Ascending aorta (tissue), 2 donors: Measurements from ENCODE around the gene SLC12A5. TPM values are rescaled to one million over a fixed set of nuclear protein-coding genes. Genes with fewer than 3 reads are reported as not detected.

Experiments used
- DNase-seq, 2 donors: peaks; one replicate each; pipeline ENCODE4 v3.0.0-alpha.2; 2019; ENCODE audit warnings: low spot score in 2 of 2
- H3K27ac ChIP-seq, 2 donors: fragments of 200-600 bp; sonication (generic); one replicate each; pipeline ENCODE4 v1.5.1; 2016 to 2017; ENCODE audit warnings: mild to moderate bottlenecking in 1 of 2
- H3K27me3 ChIP-seq: fragments of 200-600 bp; sonication (generic); one replicate; pipeline ENCODE4 v1.5.1; 2017
- H3K36me3 ChIP-seq, 2 donors: fragments of 200-600 bp; sonication (generic); one replicate each; pipeline ENCODE4 v1.5.1; 2016
- H3K4me1 ChIP-seq, 2 donors: fragments of 200-600 bp; sonication (generic); one replicate each; pipeline ENCODE4 v1.5.1; 2016 to 2017; ENCODE audit warnings: mild to moderate bottlenecking in 1 of 2
- H3K4me3 ChIP-seq, 2 donors: fragments of 200-600 bp; sonication (generic); one replicate each; pipeline ENCODE4 v1.5.1; 2016 to 2017; ENCODE audit warnings: mild to moderate bottlenecking in 1 of 2
- H3K9me3 ChIP-seq, 2 donors: fragments of 200-600 bp; sonication (generic); one replicate each; pipeline ENCODE4 v1.5.1; 2016
- intact Hi-C: fragments of 100-400 bp; cut with DNase I; formaldehyde crosslinking; loops from one replicate; pipeline ENCODE4 v1.15.1; 2023
- total RNA-seq: library from RNA; depleted of rRNA; stranded (reverse); fragments of >200 nt; gene quantifications from one replicate; pipeline ENCODE4 v1.1.0, GENCODE V29; 2016
- TF ChIP-seq, protein P1 (sequence below), 3 experiments: fragments of 200-600 bp in 2 of 3; fragments of 450-650 bp in 1 of 3; sonication (generic) in 2 of 3; IDR thresholded peaks; one replicate each; pipeline ENCODE4 v1.5.1; 2016 to 2019; ENCODE audit warnings: antibody characterized with exemption in 3 of 3, mild to moderate bottlenecking in 1 of 3, moderate library complexity in 1 of 3

The SLC12A5 gene
- total RNA-seq, 1 donor from 2014 or later: not detected

DNA sequence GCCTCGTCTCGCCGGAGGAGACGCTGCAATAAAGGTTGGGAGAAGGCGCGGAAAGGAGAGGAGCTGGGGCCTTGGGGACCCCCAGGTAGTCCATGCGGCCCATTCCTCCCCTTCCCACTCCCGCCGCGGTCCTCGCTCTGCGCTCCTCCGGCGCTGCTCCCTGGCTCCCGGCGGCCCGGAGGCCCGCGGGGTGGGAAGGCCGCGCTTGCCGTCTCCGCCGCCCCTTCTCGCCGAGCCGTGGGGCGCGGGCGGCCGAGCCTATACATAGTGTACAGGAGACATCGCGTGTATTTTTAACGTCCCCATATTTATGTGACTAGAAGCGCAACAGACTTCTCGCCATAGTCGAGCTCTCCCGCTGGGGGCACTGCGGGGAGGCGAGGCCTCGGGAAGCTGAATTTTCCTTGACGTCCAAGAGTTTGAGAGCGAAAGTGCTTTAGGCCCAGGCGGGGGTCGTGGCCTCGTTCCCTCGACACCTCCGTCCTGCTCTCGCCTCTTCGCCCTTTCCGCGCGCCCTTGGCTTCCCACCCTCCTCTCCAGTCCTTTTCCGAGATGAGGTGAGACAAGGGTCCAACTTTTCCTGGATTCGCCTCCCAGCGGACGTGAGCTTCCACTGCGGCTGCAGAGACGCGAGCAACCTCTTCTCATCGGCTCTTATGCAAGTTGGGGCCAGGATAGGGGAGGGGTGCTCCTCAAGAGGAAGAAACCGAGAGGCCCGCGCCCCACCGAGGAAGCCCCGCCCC is 29.0 kb downstream of the SLC12A5 start:
- Histone ChIP-seq H3K27ac (no peak overlapping the region), H3K4me3 (peak overlapping the region; percentile 30 to 50)

DNA sequence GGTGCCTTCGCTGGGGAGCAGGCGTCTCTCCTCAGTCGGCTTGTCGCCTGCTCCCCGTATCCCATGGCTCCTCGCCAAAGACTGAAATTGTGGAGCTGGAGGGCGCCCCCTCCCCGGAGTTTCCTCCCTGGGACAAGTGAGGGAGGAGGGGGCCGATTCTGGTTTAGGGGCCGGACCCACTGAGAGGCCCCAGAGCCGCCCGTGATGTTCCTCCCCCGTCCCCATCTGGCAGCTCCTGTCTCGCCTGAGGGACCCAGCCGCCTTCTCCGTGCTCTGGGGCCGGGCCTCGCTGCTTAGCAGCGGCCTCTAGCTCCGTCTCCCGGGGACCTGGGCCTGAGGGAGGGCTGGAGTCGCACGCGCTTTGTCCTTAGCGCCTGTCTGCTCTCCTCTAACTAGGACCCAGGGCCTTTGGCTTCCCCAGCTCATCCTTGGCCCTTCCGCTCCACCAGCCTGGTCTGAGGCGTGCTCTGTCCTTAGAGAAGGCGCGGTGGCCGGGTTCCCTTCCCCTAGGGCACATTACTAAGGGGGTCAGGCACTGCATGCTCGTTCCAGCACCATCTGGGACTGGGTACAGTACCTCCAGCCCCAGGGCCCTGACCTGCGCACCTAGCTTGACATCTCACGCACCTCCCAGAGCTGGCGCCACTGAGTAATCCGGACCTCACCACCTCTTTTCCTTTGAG is 29.7 kb downstream of the SLC12A5 start:
- Histone ChIP-seq H3K4me3 (peak overlapping the region in 1 of 2 donors; percentile 50), H3K27ac (no peak overlapping the region), H3K9me3 (no peaks in the 10 kb centered on the region), H3K36me3 (peaks cover 33 to 37% of the 10 kb centered on the region in 2 donors), H3K27me3 (no peaks in the 10 kb centered on the region), H3K4me1 (peaks cover 10 to 16% of the 10 kb centered on the region in 2 donors)
- no peak for DNase-seq
- intact Hi-C loops: no loop called here
- TF ChIP-seq, protein P1, sequence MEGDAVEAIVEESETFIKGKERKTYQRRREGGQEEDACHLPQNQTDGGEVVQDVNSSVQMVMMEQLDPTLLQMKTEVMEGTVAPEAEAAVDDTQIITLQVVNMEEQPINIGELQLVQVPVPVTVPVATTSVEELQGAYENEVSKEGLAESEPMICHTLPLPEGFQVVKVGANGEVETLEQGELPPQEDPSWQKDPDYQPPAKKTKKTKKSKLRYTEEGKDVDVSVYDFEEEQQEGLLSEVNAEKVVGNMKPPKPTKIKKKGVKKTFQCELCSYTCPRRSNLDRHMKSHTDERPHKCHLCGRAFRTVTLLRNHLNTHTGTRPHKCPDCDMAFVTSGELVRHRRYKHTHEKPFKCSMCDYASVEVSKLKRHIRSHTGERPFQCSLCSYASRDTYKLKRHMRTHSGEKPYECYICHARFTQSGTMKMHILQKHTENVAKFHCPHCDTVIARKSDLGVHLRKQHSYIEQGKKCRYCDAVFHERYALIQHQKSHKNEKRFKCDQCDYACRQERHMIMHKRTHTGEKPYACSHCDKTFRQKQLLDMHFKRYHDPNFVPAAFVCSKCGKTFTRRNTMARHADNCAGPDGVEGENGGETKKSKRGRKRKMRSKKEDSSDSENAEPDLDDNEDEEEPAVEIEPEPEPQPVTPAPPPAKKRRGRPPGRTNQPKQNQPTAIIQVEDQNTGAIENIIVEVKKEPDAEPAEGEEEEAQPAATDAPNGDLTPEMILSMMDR (IDR thresholded peaks at IDR 0.05): no peak

More for the DNA sequence above, 29.0 kb downstream of the SLC12A5 start:
- Histone ChIP-seq H3K27me3 (no peaks in the 10 kb centered on the region), H3K9me3 (no peaks in the 10 kb centered on the region), H3K4me1 (peaks cover 10 to 16% of the 10 kb centered on the region in 2 donors), H3K36me3 (peaks cover 26 to 30% of the 10 kb centered on the region in 2 donors)
- intact Hi-C loops: no loop called here
- TF ChIP-seq, protein P1 (IDR thresholded peaks at IDR 0.05): peak in 1 of 3 experiments; percentile 29
- peak in 1 of 2 donors; percentile 69 for DNase-seq

DNA sequence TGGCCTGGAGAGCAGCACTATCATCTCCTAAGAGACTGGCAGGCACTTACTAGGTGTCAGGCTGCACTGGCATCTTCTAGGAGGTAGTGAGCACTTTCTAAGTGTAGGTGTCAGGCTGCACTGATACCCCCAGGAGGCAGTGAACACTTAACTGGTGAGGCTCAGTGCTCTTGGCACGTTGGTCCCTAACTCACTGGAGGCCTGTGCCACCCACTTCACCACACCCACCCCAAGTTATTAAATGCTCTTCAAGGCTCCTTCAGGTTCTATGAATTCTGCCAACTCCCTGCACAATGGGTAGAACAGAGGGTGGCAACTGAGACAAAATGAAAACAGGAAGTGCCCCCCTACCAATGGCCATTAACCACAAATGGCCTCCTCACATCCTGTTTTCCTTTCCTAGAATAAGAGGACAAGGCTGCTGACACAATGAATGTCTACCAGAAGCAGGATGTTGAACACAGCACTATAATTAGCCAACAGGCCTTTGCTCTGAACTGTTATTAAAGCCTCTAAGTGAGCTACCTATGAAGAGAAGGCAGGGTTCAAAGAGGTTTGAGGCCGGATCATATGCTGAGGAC is 31.4 kb downstream of the SLC12A5 start:
- no peaks in the 10 kb centered on the region for H3K27me3 ChIP-seq
- peaks cover 48 to 54% of the 10 kb centered on the region in 2 donors for H3K36me3 ChIP-seq
- no peak overlapping the region for H3K4me3 ChIP-seq
- H3K9me3 ChIP-seq: no peaks in the 10 kb centered on the region
- peaks cover 10 to 16% of the 10 kb centered on the region in 2 donors for H3K4me1 ChIP-seq
- no peak overlapping the region for H3K27ac ChIP-seq
- peak in 1 of 2 donors; percentile 48 for DNase-seq
- TF ChIP-seq, protein P1 (IDR thresholded peaks at IDR 0.05): no peak
- intact Hi-C loops: no loop called here

DNA sequence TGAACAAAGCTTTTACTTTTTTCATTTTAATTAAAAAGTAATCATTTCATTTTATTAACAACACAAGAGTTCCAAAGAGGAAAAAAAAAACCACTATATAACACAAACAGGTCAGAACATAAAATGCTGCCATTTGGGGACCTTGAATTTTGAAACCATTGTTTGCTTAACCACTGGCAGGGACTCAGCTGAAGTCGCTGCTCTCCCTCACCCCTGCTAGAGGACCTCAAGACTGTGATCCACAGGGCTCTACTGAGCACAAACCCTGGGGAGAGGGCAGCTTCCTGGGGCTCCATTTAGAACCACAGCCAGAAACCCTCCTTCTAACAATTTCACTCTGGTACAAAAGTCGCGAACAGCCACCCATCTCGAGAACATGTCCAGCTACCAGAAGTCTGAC is 32.0 kb downstream of the SLC12A5 start:
- DNase-seq: peak in 1 of 2 donors; percentile 48
- H3K9me3 ChIP-seq: no peaks in the 10 kb centered on the region
- H3K27ac ChIP-seq: no peak overlapping the region
- peaks cover 10 to 16% of the 10 kb centered on the region in 2 donors for H3K4me1 ChIP-seq
- TF ChIP-seq, protein P1 (IDR thresholded peaks at IDR 0.05): no peak
- intact Hi-C loops: no loop called here
- H3K27me3 ChIP-seq: no peaks in the 10 kb centered on the region
- peaks cover 54 to 59% of the 10 kb centered on the region in 2 donors for H3K36me3 ChIP-seq
- no peak overlapping the region for H3K4me3 ChIP-seq

DNA sequence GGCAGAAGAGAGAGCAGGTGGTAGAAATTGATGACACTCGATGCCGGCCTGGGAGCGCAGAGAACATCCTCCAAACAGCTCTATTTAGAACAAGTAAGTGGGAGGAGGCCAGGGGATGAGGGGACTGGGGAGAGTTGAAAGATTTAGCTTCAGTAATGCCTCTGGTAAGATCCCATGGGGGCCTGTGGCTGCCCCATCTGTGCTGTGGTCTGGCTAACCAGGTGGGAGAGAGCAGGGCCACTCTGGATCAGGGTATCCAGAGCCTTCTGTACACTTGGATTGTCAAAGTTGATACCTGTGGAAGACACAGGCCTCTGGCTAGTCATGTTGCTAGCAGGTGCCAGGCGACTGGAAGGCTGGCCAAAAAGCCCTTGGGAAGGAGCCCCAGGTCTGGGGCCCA is 33.1 kb downstream of the SLC12A5 start:
- H3K27me3 ChIP-seq: no peaks in the 10 kb centered on the region
- TF ChIP-seq, protein P1 (IDR thresholded peaks at IDR 0.05): no peak
- intact Hi-C loops: no loop called here
- no peak overlapping the region for H3K27ac ChIP-seq
- no peaks in the 10 kb centered on the region for H3K9me3 ChIP-seq
- H3K4me3 ChIP-seq: no peak overlapping the region
- DNase-seq: peak in 1 of 2 donors; percentile 63
- peaks cover 66 to 71% of the 10 kb centered on the region in 2 donors for H3K36me3 ChIP-seq
- H3K4me1 ChIP-seq: peaks cover 10 to 16% of the 10 kb centered on the region in 2 donors
